IPS-18a (cell line): ENCODE measurements around the gene CNGA3.

Source experiments
- H3K27ac ChIP-seq: one replicate; pipeline ENCODE4 v1.5.1; 2013; ENCODE audit warnings: low read length
- H3K27me3 ChIP-seq: one replicate; pipeline ENCODE4 v1.6.1; 2013; ENCODE audit warnings: mild to moderate bottlenecking, low read length; ENCODE audit not compliant: control insufficient read depth, insufficient read depth
- H3K36me3 ChIP-seq: one replicate; pipeline ENCODE4 v1.6.1; 2013; ENCODE audit warnings: low read depth, low read length; ENCODE audit not compliant: control insufficient read depth
- H3K4me1 ChIP-seq: one replicate; pipeline ENCODE4 v1.6.1; 2013; ENCODE audit warnings: low read depth, low read length; ENCODE audit not compliant: control insufficient read depth
- H3K4me3 ChIP-seq: one replicate; pipeline ENCODE4 v1.5.1; 2013; ENCODE audit warnings: low read length
- H3K9ac ChIP-seq: one replicate; pipeline ENCODE4 v1.6.1; 2013; ENCODE audit warnings: mild to moderate bottlenecking, low read length, moderate library complexity
- H3K9me3 ChIP-seq: one replicate; pipeline ENCODE4 v1.6.1; 2013; ENCODE audit warnings: low read depth, low read length; ENCODE audit not compliant: control insufficient read depth

The CNGA3 gene

DNA sequence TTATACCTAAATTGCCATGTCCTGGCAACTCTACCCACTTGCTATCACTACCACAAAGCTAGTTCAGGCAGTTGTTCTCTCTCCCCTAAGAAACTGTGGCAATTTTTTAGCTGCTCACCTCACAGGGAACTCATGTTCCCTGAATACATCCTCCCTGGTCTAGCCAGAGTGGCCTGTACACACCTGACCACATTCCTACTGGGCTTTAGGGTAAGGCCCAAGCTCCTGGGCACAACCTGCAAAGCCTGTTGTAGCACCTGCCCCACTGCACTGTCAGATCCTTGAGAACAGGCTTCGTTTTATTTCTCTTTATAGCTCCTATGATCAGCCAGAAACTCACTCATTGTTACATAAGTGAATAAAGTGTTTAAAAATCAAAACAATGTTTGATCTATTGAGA is 21.5 kb downstream of the CNGA3 start:
- H3K27me3 ChIP-seq: no peaks in the 10 kb centered on the region
- no peaks in the 10 kb centered on the region for H3K4me1 ChIP-seq
- H3K4me3 ChIP-seq: no peak overlapping the region
- H3K9ac ChIP-seq: no peak overlapping the region
- H3K27ac ChIP-seq: no peak overlapping the region
- no peaks in the 10 kb centered on the region for H3K9me3 ChIP-seq
- H3K36me3 ChIP-seq: no peaks in the 10 kb centered on the region

- no peaks in the 10 kb centered on the region for H3K27me3 ChIP-seq
- no peak overlapping the region for H3K27ac ChIP-seq
- no peak overlapping the region for H3K9ac ChIP-seq
- H3K9me3 ChIP-seq: no peaks in the 10 kb centered on the region
- no peak overlapping the region for H3K4me3 ChIP-seq
- H3K36me3 ChIP-seq: no peaks in the 10 kb centered on the region
- H3K4me1 ChIP-seq: no peaks in the 10 kb centered on the region
Measured at GRCh38 chr2:98369710-98370239, 23.5 kb downstream of the CNGA3 start.

- Histone ChIP-seq H3K4me3 (no peak overlapping the region), H3K27ac (no peak overlapping the region), H3K36me3 (no peaks in the 10 kb centered on the region), H3K9ac (no peak overlapping the region), H3K9me3 (no peaks in the 10 kb centered on the region), H3K27me3 (no peaks in the 10 kb centered on the region), H3K4me1 (no peaks in the 10 kb centered on the region)
Measured at GRCh38 chr2:98372121-98372520, 25.9 kb downstream of the CNGA3 start.

- H3K36me3 ChIP-seq: no peaks in the 10 kb centered on the region
- no peak overlapping the region for H3K27ac ChIP-seq
- H3K9me3 ChIP-seq: no peaks in the 10 kb centered on the region
- H3K9ac ChIP-seq: no peak overlapping the region
- H3K4me3 ChIP-seq: no peak overlapping the region
- H3K27me3 ChIP-seq: no peaks in the 10 kb centered on the region
- H3K4me1 ChIP-seq: no peaks in the 10 kb centered on the region
Measured at GRCh38 chr2:98372579-98372978, 26.3 kb downstream of the CNGA3 start.

- H3K9me3 ChIP-seq: no peaks in the 10 kb centered on the region
- peaks cover 3% of the 10 kb centered on the region for H3K4me1 ChIP-seq
- H3K36me3 ChIP-seq: no peaks in the 10 kb centered on the region
- no peak overlapping the region for H3K9ac ChIP-seq
- H3K4me3 ChIP-seq: no peak overlapping the region
- H3K27ac ChIP-seq: no peak overlapping the region
- no peaks in the 10 kb centered on the region for H3K27me3 ChIP-seq
Measured at GRCh38 chr2:98374286-98374685, 28.0 kb downstream of the CNGA3 start.

GRCh38 chr2:98374958-98375570 is 28.8 kb downstream of the CNGA3 start:
- no peak overlapping the region for H3K27ac ChIP-seq
- H3K4me1 ChIP-seq: peaks cover 3% of the 10 kb centered on the region
- no peak overlapping the region for H3K4me3 ChIP-seq
- H3K9ac ChIP-seq: no peak overlapping the region
- H3K27me3 ChIP-seq: no peaks in the 10 kb centered on the region
- H3K36me3 ChIP-seq: no peaks in the 10 kb centered on the region
- H3K9me3 ChIP-seq: no peaks in the 10 kb centered on the region

DNA sequence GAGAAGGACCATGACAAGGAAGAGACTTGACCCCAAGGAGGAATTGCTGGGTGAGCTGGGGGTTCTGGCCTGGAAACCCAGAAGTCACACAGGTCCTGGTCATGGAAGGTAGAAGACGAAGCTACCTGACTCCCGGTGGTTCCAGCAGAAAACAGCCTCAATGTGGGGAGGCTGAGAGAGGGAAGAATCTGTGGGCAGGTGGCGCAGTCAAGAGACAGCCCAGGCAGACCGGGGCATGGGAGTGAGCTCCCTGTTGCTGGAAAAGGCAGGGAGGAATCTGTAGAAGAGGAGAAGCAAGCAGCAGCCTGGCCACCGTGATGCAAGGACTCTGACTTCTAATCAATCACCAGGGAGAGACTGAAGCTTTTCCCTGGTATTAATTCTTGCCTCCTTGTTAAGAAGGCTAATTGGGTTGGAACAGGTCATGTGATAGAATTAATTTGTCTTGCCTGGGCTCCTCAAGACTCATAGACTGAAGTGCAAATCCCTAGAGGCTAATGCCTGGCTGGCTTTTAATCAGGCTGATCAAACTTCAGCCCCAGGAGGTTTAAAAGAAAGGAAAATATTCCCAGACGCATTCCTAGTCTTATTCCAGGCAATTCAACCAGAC is 30.1 kb downstream of the CNGA3 start:
- Histone ChIP-seq H3K36me3 (no peaks in the 10 kb centered on the region), H3K9ac (no peak overlapping the region), H3K4me1 (peaks cover 3% of the 10 kb centered on the region), H3K27me3 (no peaks in the 10 kb centered on the region), H3K4me3 (no peak overlapping the region), H3K27ac (no peak overlapping the region), H3K9me3 (no peaks in the 10 kb centered on the region)

DNA sequence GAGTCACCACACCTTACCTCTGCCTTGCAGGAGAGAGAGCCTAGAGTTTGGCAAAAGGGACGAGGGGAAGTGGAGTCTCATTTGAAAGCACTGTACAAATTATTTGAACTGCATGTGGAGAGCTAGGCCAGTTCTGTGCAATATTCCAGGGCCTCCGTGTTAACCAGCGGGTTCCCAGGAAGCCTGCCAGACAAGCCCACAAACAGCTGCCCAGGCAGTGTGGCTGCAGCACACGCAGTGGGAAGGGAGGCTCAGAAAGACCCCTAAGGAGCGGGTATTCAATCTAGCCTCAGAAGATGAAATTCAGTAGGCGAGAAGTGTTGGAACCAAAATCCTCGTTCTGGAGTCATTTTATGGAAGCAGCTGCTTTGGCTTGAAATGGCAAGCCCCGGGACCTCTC is 30.7 kb downstream of the CNGA3 start:
- Histone ChIP-seq H3K27me3 (no peaks in the 10 kb centered on the region), H3K9me3 (no peaks in the 10 kb centered on the region), H3K27ac (no peak overlapping the region), H3K36me3 (no peaks in the 10 kb centered on the region), H3K9ac (no peak overlapping the region), H3K4me3 (no peak overlapping the region), H3K4me1 (peaks cover 3% of the 10 kb centered on the region)

DNA sequence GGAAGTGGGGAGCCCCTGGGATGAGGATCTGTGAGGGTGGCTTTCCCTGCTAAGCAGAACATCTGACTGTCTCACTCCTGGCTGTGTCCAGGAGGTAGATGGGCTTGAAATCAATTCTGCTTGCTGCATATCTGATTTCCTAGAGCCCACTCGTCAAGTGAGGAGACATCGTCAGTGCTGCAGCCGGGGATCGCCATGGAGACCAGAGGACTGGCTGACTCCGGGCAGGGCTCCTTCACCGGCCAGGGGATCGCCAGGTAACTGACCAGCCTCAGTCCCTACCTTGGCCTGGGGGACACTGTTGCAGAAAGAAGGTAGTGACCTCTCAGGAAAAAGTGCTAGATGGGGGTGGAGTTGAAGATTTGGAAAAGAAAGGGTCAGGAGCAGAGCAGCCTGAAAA is 31.3 kb downstream of the CNGA3 start:
- no peaks in the 10 kb centered on the region for H3K36me3 ChIP-seq
- H3K9ac ChIP-seq: no peak overlapping the region
- H3K27me3 ChIP-seq: no peaks in the 10 kb centered on the region
- peaks cover 3% of the 10 kb centered on the region for H3K4me1 ChIP-seq
- H3K27ac ChIP-seq: no peak overlapping the region
- no peaks in the 10 kb centered on the region for H3K9me3 ChIP-seq
- no peak overlapping the region for H3K4me3 ChIP-seq

GRCh38 chr2:98378196-98378595 is 31.9 kb downstream of the CNGA3 start:
- no peak overlapping the region for H3K9ac ChIP-seq
- H3K4me1 ChIP-seq: peaks cover 9% of the 10 kb centered on the region
- H3K27me3 ChIP-seq: no peaks in the 10 kb centered on the region
- no peaks in the 10 kb centered on the region for H3K36me3 ChIP-seq
- H3K9me3 ChIP-seq: no peaks in the 10 kb centered on the region
- H3K4me3 ChIP-seq: no peak overlapping the region
- H3K27ac ChIP-seq: no peak overlapping the region

GRCh38 chr2:98378901-98379300 is 32.6 kb downstream of the CNGA3 start:
- Histone ChIP-seq H3K36me3 (no peaks in the 10 kb centered on the region), H3K27ac (no peak overlapping the region), H3K4me1 (peaks cover 11% of the 10 kb centered on the region), H3K27me3 (no peaks in the 10 kb centered on the region), H3K9me3 (no peaks in the 10 kb centered on the region), H3K9ac (no peak overlapping the region), H3K4me3 (no peak overlapping the region)
